HG03064 (cell line): Measurements from ENCODE around the gene ADARB2.
"Not testable (repeated sequence)": the region's sequence is repeated elsewhere in the genome, so short reads cannot be mapped to it uniquely, and the experiment has no call there.

Experiments
- ATAC-seq: cut with Tn5 transposase; IDR thresholded peaks from one replicate; pipeline ENCODE4 v1.9.1; 2021; ENCODE audit warnings: low read depth; ENCODE audit not compliant: unreplicated experiment

Gene ADARB2

GRCh38 chr10:1620803-1621202 is 116.5 kb downstream of the ADARB2 start:
- ATAC-seq: no peak

GRCh38 chr10:1617376-1618317 is 119.7 kb downstream of the ADARB2 start:
- not testable (repeated sequence) for ATAC-seq

GRCh38 chr10:1616701-1617100 is 120.6 kb downstream of the ADARB2 start:
- not testable (repeated sequence) for ATAC-seq

GRCh38 chr10:1615186-1615954 is 122.0 kb downstream of the ADARB2 start:
- no peak for ATAC-seq

GRCh38 chr10:1613511-1613910 is 123.8 kb downstream of the ADARB2 start:
- no peak for ATAC-seq

- no peak for ATAC-seq
These were observed 124.4 kb downstream of the ADARB2 start for GRCh38 chr10:1612908-1613307.

- ATAC-seq: no peak
These were observed 125.3 kb downstream of the ADARB2 start for GRCh38 chr10:1611936-1612550.

- no peak for ATAC-seq
These were observed 126.1 kb downstream of the ADARB2 start for GRCh38 chr10:1610986-1611770.

- ATAC-seq: no peak
These were observed 127.7 kb downstream of the ADARB2 start for GRCh38 chr10:1609648-1609970.

- no peak for ATAC-seq
These were observed 128.3 kb downstream of the ADARB2 start for GRCh38 chr10:1608851-1609647.

GRCh38 chr10:1608408-1608807 is 128.9 kb downstream of the ADARB2 start:
- no peak for ATAC-seq

GRCh38 chr10:1607466-1607865 is 129.9 kb downstream of the ADARB2 start:
- no peak for ATAC-seq

GRCh38 chr10:1605999-1606940 is 131.1 kb downstream of the ADARB2 start:
- ATAC-seq: no peak

GRCh38 chr10:1605121-1605520 is 132.2 kb downstream of the ADARB2 start:
- no peak for ATAC-seq

GRCh38 chr10:1604246-1604645 is 133.1 kb downstream of the ADARB2 start:
- ATAC-seq: no peak

- no peak for ATAC-seq
These were observed 134.1 kb downstream of the ADARB2 start for GRCh38 chr10:1603181-1603580.

- ATAC-seq: no peak
These were observed 135.3 kb downstream of the ADARB2 start for GRCh38 chr10:1602037-1602484.

- no peak for ATAC-seq
These were observed 135.9 kb downstream of the ADARB2 start for GRCh38 chr10:1601406-1601805.

- no peak for ATAC-seq
These were observed 136.5 kb downstream of the ADARB2 start for GRCh38 chr10:1600861-1601260.
